Heart left ventricle (tissue), 13 donors: ENCODE measurements around the gene MAP2K4.

Experiments
- CTCF ChIP-seq, 12 donors: fragments of 200-600 bp; sonication (generic) in 4 of 12; IDR thresholded peaks; one replicate each; pipeline versions ENCODE4 v1.5.0 to v1.8.0; 2018 to 2022; ENCODE audit warnings: antibody characterized with exemption in 12 of 12, mild to moderate bottlenecking in 5 of 12
- POLR2A ChIP-seq, 2 donors: fragments of 450-650 bp; IDR thresholded peaks; one replicate each; pipeline ENCODE4 v1.6.1; 2017; ENCODE audit warnings: antibody characterized with exemption in 2 of 2, mild to moderate bottlenecking in 2 of 2, moderate library complexity in 2 of 2
- donor health status: ischemic (EF 13 %, LVEDD 7.1; RV severe dilation, severe dysfunction).
- donor health status: DM: no; HTN: yes; CAD: no.
- donor health status: DM: no; HTN: no; CAD: no.
- donor health status: ischemic (EF 25% LVEDD 6.9; RV normal size, moderate dysfunction).
- donor health status: ischemic (EF 25% LVEDD 5.7; RV mildly dilated, moderate dysfunction).
- donor health status: ischemic (EF 35%, LVEDD 5.7; RV mildly dilated, moderate dysfunction).
- donor health status: nonischemic (EF 11% LVEDD 7.7; RV severe dilation, severe dysfunction).
- donor health status: DM: yes; HTN: yes; CAD: no.
- donor health status: PGD.
- donor health status: ischemic (EF 29% LVEDD 5.4; RV normal size, mild dysfunction).
- donor health status: nonischemic (EF 23%, LVEDD 6.1; RV moderate dilation, normal function).

GRCh38 chr17:11979795-11980194, 40.9 kb upstream of the MAP2K4 start:
- TF ChIP-seq CTCF (IDR thresholded peaks at IDR 0.05), result no peak
- no peak for TF ChIP-seq POLR2A (IDR thresholded peaks at IDR 0.05)
